Breast epithelium (tissue), 4 donors: ENCODE measurements around the gene MDGA2. TPM values are rescaled to one million over a fixed set of nuclear protein-coding genes. Genes with fewer than 3 reads are reported as not detected.

Source experiments
- DNase-seq, 2 donors: peaks; one replicate each; pipeline ENCODE4 v3.0.0-alpha.2; 2019; ENCODE audit warnings: low spot score in 2 of 2
- H3K27ac ChIP-seq, 2 donors: fragments of 200-600 bp; sonication (generic) in 1 of 2; one replicate each; pipeline ENCODE4 v1.5.1; 2016 to 2019; ENCODE audit warnings: mild to moderate bottlenecking in 1 of 2
- H3K27me3 ChIP-seq, 2 donors: fragments of 200-600 bp; sonication (generic) in 1 of 2; one replicate each; pipeline versions ENCODE4 v1.5.1 to v1.6.0; 2017 to 2019; ENCODE audit warnings: control low read depth in 1 of 2, mild to moderate bottlenecking in 1 of 2
- H3K36me3 ChIP-seq: fragments of 200-600 bp; one replicate; pipeline ENCODE4 v1.5.1; 2019
- H3K4me1 ChIP-seq, 2 donors: fragments of 200-600 bp; sonication (generic); one replicate each; pipeline ENCODE4 v1.5.1; 2016 to 2019; ENCODE audit warnings: control low read depth in 1 of 2
- H3K4me3 ChIP-seq, 3 donors: fragments of 200-600 bp; sonication (generic); 1 replicate in 2 of 3; 2 replicates in 1 of 3; pipeline ENCODE4 v1.5.1; 2016 to 2019; ENCODE audit warnings: mild to moderate bottlenecking in 3 of 3, moderate library complexity in 2 of 3
- H3K9me3 ChIP-seq, 2 donors: fragments of 200-600 bp; sonication (generic) in 1 of 2; one replicate each; pipeline ENCODE4 v1.5.1; 2016 to 2019; ENCODE audit warnings: control low read depth in 1 of 2
- POLR2A ChIP-seq: fragments of 450-650 bp; IDR thresholded peaks from one replicate; pipeline ENCODE4 v1.6.1; 2016; ENCODE audit warnings: antibody characterized with exemption, mild to moderate bottlenecking, moderate library complexity
- POLR2AphosphoS5 ChIP-seq, 3 donors: sonication (generic); formaldehyde crosslinking; IDR thresholded peaks; one replicate each; pipeline ENCODE4 v1.6.1; 2017; ENCODE audit warnings: antibody characterized with exemption in 3 of 3
- intact Hi-C: fragments of 100-400 bp; cut with DNase I; formaldehyde crosslinking; loops from one replicate; pipeline ENCODE4 v1.15.1; 2023; ENCODE audit warnings: low total_unique reads
- total RNA-seq, 3 donors: library from RNA; depleted of rRNA; stranded (reverse); fragments of >200 nt; gene quantifications; one replicate each; pipeline ENCODE4 v1.1.0, GENCODE V29; 2016
- TF ChIP-seq, protein P1 (sequence below), 3 donors: fragments of 450-650 bp; IDR thresholded peaks; one replicate each; pipeline ENCODE4 v1.5.1; 2016 to 2017; ENCODE audit warnings: antibody characterized with exemption in 3 of 3, mild to moderate bottlenecking in 3 of 3, moderate library complexity in 3 of 3

MDGA2 gene
- total RNA-seq, 3 donors from 2014 or later: not detected

DNA sequence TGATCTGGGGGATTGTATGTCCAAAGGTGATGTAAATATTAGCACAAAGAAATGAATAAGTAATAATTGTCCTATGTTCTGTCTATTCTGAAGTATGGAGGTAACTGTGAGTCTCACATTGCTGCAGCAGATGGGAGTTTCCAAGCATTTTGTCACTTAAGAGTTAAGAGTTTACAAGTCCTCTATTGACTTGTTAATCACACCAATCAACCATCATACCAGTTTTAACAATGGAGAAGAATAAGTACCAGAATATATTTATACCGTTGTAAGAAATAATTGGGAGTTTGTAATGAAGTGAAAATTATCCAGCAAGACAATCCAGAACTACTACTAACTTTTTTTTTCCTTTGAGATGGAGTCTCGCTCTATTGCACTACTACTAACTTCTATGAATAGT, 139.1 kb downstream of the MDGA2 start:
- Histone ChIP-seq H3K36me3 (no peaks in the 10 kb centered on the region), H3K4me1 (no peaks in the 10 kb centered on the region), H3K9me3 (no peaks in the 10 kb centered on the region), H3K27me3 (no peaks in the 10 kb centered on the region), H3K4me3 (no peak overlapping the region), H3K27ac (no peak overlapping the region)
- no peak for DNase-seq
- intact Hi-C loops: no loop called here
- TF ChIP-seq POLR2AphosphoS5 (IDR thresholded peaks at IDR 0.05) (no peak), POLR2A (no peak)
- TF ChIP-seq, protein P1, sequence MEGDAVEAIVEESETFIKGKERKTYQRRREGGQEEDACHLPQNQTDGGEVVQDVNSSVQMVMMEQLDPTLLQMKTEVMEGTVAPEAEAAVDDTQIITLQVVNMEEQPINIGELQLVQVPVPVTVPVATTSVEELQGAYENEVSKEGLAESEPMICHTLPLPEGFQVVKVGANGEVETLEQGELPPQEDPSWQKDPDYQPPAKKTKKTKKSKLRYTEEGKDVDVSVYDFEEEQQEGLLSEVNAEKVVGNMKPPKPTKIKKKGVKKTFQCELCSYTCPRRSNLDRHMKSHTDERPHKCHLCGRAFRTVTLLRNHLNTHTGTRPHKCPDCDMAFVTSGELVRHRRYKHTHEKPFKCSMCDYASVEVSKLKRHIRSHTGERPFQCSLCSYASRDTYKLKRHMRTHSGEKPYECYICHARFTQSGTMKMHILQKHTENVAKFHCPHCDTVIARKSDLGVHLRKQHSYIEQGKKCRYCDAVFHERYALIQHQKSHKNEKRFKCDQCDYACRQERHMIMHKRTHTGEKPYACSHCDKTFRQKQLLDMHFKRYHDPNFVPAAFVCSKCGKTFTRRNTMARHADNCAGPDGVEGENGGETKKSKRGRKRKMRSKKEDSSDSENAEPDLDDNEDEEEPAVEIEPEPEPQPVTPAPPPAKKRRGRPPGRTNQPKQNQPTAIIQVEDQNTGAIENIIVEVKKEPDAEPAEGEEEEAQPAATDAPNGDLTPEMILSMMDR (IDR thresholded peaks at IDR 0.05): no peak

DNA sequence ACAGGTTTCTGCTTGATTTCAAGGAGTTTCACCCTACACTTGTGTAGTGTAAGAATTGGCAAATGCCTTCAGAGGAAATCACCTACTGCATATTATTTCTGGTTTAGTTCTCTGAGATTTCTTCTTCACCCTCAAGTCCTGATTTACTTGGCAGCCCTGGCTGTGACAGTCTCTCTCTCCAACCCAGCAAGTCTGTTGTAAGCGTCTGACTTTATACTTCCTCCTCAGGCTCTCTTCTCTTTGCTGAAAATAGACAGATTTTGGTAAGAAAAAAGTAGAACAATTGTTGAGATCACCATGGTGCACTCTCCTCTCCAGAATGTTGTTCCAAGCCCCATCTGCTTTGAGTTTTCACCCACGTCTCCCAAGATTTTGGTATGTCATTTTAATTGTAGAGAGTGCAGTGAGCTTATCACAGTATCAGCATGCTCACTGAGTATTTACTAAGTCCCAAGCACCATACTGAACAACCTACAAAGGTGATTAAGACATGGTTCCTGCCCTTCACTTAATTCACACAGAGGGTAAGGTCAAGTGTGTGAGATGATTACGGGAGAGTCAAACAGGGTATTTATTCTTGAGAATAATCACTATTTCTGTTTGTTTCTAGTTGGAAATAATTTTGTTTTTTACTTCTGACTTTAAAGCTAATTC, 148.7 kb downstream of the MDGA2 start:
- no peaks in the 10 kb centered on the region for H3K27me3 ChIP-seq
- H3K4me3 ChIP-seq: no peak overlapping the region
- TF ChIP-seq POLR2A: no peak
- no peak for TF ChIP-seq POLR2AphosphoS5 (IDR thresholded peaks at IDR 0.05)
- no peaks in the 10 kb centered on the region for H3K4me1 ChIP-seq
- intact Hi-C loops: no loop called here
- H3K36me3 ChIP-seq: peaks cover 4% of the 10 kb centered on the region
- no peak for DNase-seq
- peaks cover 0 to 2% of the 10 kb centered on the region in 2 donors for H3K9me3 ChIP-seq
- no peak overlapping the region for H3K27ac ChIP-seq

DNA sequence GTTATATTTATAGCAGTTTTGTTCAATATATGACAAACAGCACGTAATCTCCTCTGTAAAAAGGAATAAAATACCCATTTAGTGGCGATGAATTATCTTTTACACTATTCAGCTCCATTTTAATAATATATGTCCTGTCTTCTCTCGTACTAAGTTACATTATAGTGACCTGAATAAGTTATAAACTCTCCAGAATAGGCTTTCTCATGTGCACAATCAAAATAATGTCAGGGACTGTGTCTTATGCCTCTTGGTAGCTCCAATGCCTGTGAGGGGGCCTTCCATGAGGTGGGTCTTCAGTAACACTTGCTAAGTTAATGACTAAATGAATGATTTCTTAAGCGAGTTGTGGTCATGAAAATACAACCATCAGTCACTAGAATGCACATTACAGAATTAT, 150.9 kb downstream of the MDGA2 start:
- TF ChIP-seq, protein P1 (IDR thresholded peaks at IDR 0.05): no peak
- TF ChIP-seq POLR2AphosphoS5 (IDR thresholded peaks at IDR 0.05) (no peak), POLR2A (no peak)
- Histone ChIP-seq H3K4me3 (no peak overlapping the region), H3K27ac (no peak overlapping the region), H3K27me3 (no peaks in the 10 kb centered on the region), H3K4me1 (no peaks in the 10 kb centered on the region), H3K36me3 (peaks cover 4% of the 10 kb centered on the region), H3K9me3 (no peaks in the 10 kb centered on the region)
- intact Hi-C loops: no loop called here
- no peak for DNase-seq

DNA sequence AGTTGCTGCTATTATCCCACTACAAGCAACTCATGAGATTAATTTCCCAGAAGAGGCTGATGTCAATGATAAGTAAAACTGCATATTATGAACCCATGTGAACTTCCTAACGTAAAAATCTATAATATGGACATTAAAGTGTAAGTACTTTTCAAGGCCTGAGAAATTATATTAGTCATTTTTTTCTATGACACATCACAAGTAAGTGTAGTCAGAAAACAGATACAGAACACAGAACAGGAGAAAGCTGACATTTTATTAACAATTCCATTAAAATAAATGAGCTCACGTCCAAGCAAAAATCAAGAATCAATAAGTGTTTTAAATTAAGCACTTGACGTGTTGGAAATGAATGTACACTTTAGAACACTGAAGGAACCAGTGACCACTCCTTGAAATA, 155.0 kb downstream of the MDGA2 start:
- no peak for DNase-seq
- intact Hi-C loops: no loop called here
- Histone ChIP-seq H3K4me3 (no peak overlapping the region), H3K27ac (no peak overlapping the region), H3K36me3 (no peaks in the 10 kb centered on the region), H3K4me1 (no peaks in the 10 kb centered on the region), H3K27me3 (no peaks in the 10 kb centered on the region), H3K9me3 (no peaks in the 10 kb centered on the region)
- no peak for TF ChIP-seq POLR2AphosphoS5 (IDR thresholded peaks at IDR 0.05)
- TF ChIP-seq, protein P1 (IDR thresholded peaks at IDR 0.05): no peak
- TF ChIP-seq POLR2A: no peak

DNA sequence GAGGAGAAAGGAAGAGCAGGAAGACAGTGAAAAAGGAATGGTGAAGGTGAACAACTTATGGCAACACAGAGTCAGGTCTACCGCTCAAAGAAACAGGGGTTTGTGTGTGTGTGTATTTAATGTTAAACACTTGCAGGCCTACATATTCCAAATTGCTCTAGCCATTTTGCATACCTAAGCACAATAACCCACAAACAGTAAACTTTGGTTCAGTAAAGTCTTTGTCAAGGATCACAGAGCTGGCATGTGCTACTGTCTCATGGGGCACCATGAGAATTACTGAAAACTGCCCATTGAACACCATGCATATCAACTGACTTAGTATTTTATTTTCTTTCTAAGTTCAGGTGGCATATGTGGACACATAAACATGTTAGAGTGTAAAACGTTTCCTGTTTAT, 163.6 kb downstream of the MDGA2 start:
- Histone ChIP-seq H3K4me3 (no peak overlapping the region), H3K36me3 (no peaks in the 10 kb centered on the region), H3K27me3 (no peaks in the 10 kb centered on the region), H3K4me1 (no peaks in the 10 kb centered on the region), H3K9me3 (no peaks in the 10 kb centered on the region), H3K27ac (no peak overlapping the region)
- no peak for TF ChIP-seq POLR2AphosphoS5 (IDR thresholded peaks at IDR 0.05)
- TF ChIP-seq, protein P1 (IDR thresholded peaks at IDR 0.05): no peak
- TF ChIP-seq POLR2A: no peak
- intact Hi-C loops: no loop called here
- DNase-seq: no peak
